Parathyroid adenoma (tissue), 2 donors: ENCODE measurements around the gene COLQ.
"Not testable (repeated sequence)": the region's sequence is repeated elsewhere in the genome, so short reads cannot be mapped to it uniquely, and the experiment has no call there.

Source experiments
- H2AFZ ChIP-seq: fragments of 300-600 bp; sonication (generic); one replicate; pipeline ENCODE4 v1.7.0; 2017; ENCODE audit warnings: antibody characterized with exemption, mild to moderate bottlenecking
- H3K27ac ChIP-seq: fragments of 300-600 bp; sonication (generic); one replicate; pipeline ENCODE4 v1.7.0; 2017
- H3K27me3 ChIP-seq: fragments of 300-600 bp; sonication (generic); one replicate; pipeline ENCODE4 v1.7.0; 2017; ENCODE audit warnings: low read length; ENCODE audit not compliant: control insufficient read depth, insufficient read depth
- H3K36me3 ChIP-seq: fragments of 300-600 bp; sonication (generic); one replicate; pipeline ENCODE4 v1.7.0; 2017; ENCODE audit warnings: low read length; ENCODE audit not compliant: control insufficient read depth, insufficient read depth
- H3K4me1 ChIP-seq: fragments of 300-600 bp; sonication (generic); one replicate; pipeline ENCODE4 v1.7.0; 2017; ENCODE audit warnings: control low read depth
- H3K4me2 ChIP-seq: fragments of 300-600 bp; sonication (generic); one replicate; pipeline ENCODE4 v1.7.0; 2017; ENCODE audit warnings: low read length
- H3K4me3 ChIP-seq: fragments of 300-600 bp; sonication (generic); one replicate; pipeline ENCODE4 v1.7.0; 2017; ENCODE audit warnings: low read depth, low read length
- H3K79me2 ChIP-seq: fragments of 300-600 bp; sonication (generic); one replicate; pipeline ENCODE4 v1.7.0; 2017; ENCODE audit warnings: control low read depth
- H3K9ac ChIP-seq: fragments of 300-600 bp; sonication (generic); one replicate; pipeline ENCODE4 v1.7.0; 2017; ENCODE audit warnings: mild to moderate bottlenecking
- H3K9me3 ChIP-seq: fragments of 300-600 bp; sonication (generic); one replicate; pipeline ENCODE4 v1.7.0; 2017; ENCODE audit warnings: low read length; ENCODE audit not compliant: control insufficient read depth
- TF ChIP-seq, protein P1 (sequence below): fragments of 300-600 bp; sonication (generic); IDR thresholded peaks from one replicate; pipeline ENCODE4 v1.7.0; 2017; ENCODE audit warnings: antibody characterized with exemption, mild to moderate bottlenecking
- donor health status: primary hyperparathyroidism.

The COLQ gene

DNA sequence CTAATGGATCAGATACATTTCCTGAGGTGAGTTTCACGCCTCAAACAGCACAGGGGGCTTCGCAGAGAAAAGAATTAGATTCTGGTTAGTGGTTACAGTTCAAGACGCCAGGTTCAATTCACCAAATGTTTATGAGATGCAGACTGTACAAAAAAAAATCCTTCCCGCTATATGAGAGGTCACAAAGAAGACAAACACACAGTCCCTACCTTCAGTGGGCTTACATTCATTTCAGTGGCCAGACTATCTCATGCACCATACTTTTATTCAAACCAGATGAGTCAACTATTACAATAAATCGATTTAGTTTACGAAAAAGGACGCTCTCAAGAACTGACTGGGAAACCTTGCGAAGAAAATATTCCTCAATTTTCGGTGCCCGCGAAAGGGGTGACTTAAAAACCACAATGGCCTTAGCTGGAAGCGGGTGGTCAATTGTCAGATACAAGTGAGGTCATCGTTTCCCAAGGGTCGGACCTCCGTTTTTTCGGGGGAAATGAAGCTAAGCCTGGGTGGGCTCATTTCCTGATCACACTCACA, 94.9 kb downstream of the COLQ start:
- peak overlapping the region; percentile 92 for H3K4me2 ChIP-seq
- TF ChIP-seq, protein P1, sequence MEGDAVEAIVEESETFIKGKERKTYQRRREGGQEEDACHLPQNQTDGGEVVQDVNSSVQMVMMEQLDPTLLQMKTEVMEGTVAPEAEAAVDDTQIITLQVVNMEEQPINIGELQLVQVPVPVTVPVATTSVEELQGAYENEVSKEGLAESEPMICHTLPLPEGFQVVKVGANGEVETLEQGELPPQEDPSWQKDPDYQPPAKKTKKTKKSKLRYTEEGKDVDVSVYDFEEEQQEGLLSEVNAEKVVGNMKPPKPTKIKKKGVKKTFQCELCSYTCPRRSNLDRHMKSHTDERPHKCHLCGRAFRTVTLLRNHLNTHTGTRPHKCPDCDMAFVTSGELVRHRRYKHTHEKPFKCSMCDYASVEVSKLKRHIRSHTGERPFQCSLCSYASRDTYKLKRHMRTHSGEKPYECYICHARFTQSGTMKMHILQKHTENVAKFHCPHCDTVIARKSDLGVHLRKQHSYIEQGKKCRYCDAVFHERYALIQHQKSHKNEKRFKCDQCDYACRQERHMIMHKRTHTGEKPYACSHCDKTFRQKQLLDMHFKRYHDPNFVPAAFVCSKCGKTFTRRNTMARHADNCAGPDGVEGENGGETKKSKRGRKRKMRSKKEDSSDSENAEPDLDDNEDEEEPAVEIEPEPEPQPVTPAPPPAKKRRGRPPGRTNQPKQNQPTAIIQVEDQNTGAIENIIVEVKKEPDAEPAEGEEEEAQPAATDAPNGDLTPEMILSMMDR: no peak
- H3K27me3 ChIP-seq: no peaks in the 10 kb centered on the region
- peak overlapping the region; percentile 14 for H3K9ac ChIP-seq
- no peaks in the 10 kb centered on the region for H3K36me3 ChIP-seq
- peaks cover 8% of the 10 kb centered on the region for H3K4me1 ChIP-seq
- H3K4me3 ChIP-seq: peak overlapping the region; percentile 95
- H3K79me2 ChIP-seq: peaks cover 15% of the 10 kb centered on the region
- peak overlapping the region; percentile 42 for H3K27ac ChIP-seq
- no peaks in the 10 kb centered on the region for H3K9me3 ChIP-seq
- H2AFZ ChIP-seq: peak overlapping the region; percentile 89

DNA sequence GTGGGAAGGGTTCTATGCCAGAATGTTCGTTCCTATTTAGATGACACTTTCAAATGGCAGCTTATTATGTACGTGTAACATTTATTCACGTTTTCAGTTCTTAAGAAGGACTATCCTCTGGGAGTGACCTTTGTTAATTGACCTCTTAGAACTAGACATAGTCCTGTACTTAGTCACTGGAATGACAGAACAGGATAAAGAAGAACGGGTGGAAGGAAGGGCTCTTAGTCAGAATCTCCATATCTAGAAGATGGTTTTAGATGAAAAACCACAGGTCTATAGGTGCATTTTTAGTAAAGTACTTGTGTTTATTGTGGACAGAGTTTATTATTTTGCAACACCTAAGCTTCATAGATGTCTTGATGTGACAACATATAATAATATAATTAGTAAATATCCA, 100.6 kb downstream of the COLQ start:
- H3K36me3 ChIP-seq: no peaks in the 10 kb centered on the region
- no peak overlapping the region for H3K9ac ChIP-seq
- no peak overlapping the region for H3K27ac ChIP-seq

DNA sequence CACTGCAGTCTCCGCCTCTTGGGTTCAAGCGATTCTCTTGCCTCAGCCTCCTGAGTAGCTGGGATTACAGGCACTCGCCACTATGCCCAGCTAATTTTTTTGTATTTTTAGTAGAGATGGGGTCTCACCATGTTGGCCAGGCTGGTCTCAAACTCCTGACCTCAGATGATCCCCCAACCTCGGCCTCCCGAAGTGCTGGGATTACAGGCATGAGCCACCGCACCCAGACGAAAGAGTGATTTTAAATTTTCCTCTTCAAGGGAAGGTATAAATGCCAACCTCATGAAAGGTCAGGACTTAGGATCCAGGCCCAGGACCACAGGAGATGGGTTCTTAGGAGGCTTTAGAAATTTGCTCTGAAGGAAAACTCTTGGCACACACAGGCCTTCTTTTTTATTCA, 110.5 kb downstream of the COLQ start:
- not testable (repeated sequence) for H3K36me3 ChIP-seq, H3K4me3 ChIP-seq, H3K27ac ChIP-seq

More for the DNA sequence above, 100.6 kb downstream of the COLQ start:
- H3K9me3 ChIP-seq: no peaks in the 10 kb centered on the region
- no peaks in the 10 kb centered on the region for H3K27me3 ChIP-seq
- H3K4me3 ChIP-seq: no peak overlapping the region
- H3K4me2 ChIP-seq: no peak overlapping the region
- no peaks in the 10 kb centered on the region for H3K4me1 ChIP-seq
- H3K79me2 ChIP-seq: no peaks in the 10 kb centered on the region
- no peak overlapping the region for H2AFZ ChIP-seq
- TF ChIP-seq, protein P1: no peak

DNA sequence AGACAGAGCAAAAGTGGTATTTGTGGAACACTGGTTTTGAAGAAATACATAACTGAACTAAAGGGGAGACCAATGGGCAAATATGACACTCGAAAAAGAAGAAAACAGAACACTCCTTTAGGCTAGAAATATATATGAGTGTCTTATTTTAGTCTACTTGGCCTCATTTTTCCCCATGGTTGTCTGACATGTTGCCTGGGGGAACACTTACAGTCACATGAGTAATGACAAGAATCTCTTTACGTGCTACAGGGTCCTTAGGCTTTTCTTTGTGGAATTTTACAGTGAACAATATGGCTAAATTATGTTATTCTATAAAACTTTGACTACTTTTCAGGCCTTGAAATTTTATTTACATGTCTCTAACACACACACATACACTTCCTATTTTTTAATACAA, 111.7 kb downstream of the COLQ start:
- Histone ChIP-seq H3K79me2 (no peaks in the 10 kb centered on the region), H3K27me3 (no peaks in the 10 kb centered on the region), H3K9me3 (no peaks in the 10 kb centered on the region), H3K36me3 (no peaks in the 10 kb centered on the region), H3K4me1 (no peaks in the 10 kb centered on the region), H3K4me3 (no peak overlapping the region), H2AFZ (no peak overlapping the region), H3K9ac (no peak overlapping the region), H3K27ac (no peak overlapping the region), H3K4me2 (no peak overlapping the region)
- TF ChIP-seq, protein P1: no peak

More for the DNA sequence above, 110.5 kb downstream of the COLQ start:
- not testable (repeated sequence) for H3K79me2 ChIP-seq, H3K27me3 ChIP-seq, H3K4me2 ChIP-seq, H3K4me1 ChIP-seq, H3K9me3 ChIP-seq, H2AFZ ChIP-seq, H3K9ac ChIP-seq

DNA sequence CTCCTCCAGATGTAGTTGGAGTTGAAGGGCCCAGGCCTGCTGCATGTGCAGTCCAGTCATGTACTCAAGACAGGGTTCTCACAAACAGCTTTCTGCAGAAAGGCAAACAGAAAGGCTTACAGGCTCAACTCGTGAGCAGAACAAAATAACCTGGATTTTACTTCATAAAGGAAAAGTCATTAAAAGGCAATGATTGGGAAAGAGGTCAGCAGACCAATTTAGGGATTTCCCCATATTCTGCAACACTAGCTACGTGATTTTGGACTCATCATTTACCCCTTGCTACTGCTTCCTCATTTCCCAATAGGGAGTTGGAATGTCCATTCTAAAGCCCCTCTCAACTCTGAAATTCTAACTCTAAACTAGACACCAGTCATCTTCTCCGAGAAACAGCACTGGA, 112.3 kb downstream of the COLQ start:
- TF ChIP-seq, protein P1: no peak
- H3K4me1 ChIP-seq: no peaks in the 10 kb centered on the region
- no peak overlapping the region for H3K9ac ChIP-seq
- H2AFZ ChIP-seq: no peak overlapping the region
- H3K4me3 ChIP-seq: no peak overlapping the region
- H3K4me2 ChIP-seq: no peak overlapping the region
- H3K79me2 ChIP-seq: no peaks in the 10 kb centered on the region
- no peaks in the 10 kb centered on the region for H3K36me3 ChIP-seq
- no peaks in the 10 kb centered on the region for H3K27me3 ChIP-seq
- no peak overlapping the region for H3K27ac ChIP-seq
- no peaks in the 10 kb centered on the region for H3K9me3 ChIP-seq
